Stimulated activated CD8-positive, alpha-beta memory T cell treated with anti-CD3 and anti-CD28 coated beads, Interleukin-4, amount 100 ng/mL, for 1 hour (primary cell): ENCODE results near the gene LAMA5.

Experiments used
- DNase-seq, 2 donors: peaks; one replicate each; pipeline ENCODE4 v3.0.0-alpha.2; 2020; ENCODE audit warnings: low read depth in 2 of 2, low spot score in 1 of 2

Gene LAMA5

DNA sequence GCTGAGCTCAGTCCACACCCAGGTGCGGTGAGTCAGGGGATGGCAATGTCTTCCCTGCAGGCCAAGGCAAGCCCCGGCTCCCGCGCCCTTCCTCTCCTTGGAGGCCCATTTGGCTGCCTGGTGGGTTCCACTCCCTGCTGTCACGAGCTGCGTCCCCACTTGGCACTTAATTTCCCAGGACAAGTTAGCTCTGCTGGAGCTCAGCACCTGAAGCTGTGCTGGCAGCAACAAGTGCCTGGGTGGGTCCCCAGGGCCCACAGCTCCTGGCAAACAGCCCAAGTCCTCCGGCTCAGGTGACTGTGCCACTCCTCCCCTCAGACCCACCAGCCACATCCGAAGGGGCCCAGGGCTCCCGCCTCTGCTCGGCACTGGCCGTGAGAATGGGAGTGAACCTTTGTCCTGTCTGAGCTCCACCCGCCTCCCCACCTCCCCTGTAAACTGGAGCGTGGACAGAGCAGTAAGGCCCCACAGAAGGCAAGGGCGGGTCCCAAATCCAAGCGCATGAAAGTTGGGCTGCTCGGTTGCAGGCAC is 16.9 kb downstream of the LAMA5 start:
- DNase-seq, result no peak

DNA sequence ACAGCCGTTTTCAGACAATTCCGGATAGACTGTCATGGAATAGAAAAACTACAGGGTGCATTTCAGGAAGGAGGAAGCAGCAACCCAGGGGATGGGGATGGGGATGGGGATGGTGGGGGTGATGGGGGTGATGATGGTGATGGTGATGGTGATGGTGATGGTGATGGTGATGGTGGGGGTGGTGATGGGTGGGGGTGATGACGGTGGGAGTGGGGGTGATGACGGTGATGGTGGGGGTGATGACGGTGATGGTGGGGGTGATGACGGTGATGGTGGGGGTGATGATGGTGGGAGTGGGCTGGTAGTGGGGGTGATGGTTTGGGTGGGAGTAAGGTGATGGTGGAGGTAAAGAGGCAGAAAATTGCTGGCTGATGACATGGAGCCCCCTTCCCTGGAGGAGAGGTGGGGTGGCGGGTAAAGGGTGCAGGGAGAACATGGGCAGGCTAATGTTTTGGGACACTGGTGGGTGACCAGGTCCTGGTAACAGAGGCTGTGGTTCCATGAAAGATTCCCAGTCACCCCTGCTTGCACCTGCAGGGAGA is 17.5 kb downstream of the LAMA5 start:
- no peak for DNase-seq

DNA sequence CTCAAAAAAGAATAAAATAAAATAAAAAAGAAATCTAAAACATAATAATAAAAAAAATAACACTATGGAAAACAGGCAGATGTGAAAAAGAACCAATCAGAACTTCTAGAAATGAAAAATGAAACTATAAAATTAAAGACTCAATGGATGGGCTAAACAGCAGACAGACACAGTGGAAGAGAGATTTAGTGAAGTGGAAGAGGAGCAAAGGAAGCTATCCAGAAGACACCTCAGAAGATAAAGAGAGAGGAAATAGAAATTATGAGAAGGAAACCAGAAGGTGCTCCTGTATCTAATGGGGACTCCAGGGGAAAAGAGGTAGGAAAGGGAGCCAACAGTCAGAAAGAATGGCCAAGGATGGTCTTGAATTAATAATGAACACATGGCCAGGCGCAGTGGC is 18.5 kb downstream of the LAMA5 start:
- DNase-seq, result no peak

DNA sequence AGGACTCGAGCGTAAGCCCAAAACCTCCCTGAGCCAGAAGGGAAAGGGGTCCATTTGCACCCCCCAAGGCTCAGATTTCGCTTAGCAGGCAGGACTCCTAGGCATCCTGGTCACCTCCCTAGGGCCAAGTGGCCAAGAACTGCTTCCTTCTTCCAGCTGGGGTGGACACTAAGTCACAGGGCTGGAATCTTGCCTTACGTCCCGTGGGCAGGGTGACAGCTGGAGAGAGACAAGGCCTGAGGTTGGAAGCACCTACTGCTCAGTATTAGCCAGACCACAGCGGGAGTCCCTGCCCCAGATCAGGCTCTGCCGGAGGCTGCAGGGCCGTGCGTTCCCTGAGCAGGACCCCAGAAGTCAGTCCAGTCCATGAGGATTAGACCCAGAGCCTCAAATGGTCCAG is 19.7 kb downstream of the LAMA5 start:
- DNase-seq, result no peak

DNA sequence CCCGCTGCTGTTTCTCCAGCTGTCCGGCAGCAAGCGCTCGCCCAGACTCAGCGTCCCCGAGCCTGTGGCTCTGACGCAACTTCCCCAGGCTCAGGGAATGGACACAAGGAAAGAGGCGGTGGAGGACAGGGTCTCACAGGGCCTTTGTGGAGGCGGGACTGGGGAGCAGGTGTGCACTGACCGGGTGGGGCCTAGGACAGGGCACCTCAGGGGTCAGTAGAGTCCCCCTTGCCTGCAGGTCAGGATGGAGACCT is 20.0 kb downstream of the LAMA5 start:
- no peak for DNase-seq

DNA sequence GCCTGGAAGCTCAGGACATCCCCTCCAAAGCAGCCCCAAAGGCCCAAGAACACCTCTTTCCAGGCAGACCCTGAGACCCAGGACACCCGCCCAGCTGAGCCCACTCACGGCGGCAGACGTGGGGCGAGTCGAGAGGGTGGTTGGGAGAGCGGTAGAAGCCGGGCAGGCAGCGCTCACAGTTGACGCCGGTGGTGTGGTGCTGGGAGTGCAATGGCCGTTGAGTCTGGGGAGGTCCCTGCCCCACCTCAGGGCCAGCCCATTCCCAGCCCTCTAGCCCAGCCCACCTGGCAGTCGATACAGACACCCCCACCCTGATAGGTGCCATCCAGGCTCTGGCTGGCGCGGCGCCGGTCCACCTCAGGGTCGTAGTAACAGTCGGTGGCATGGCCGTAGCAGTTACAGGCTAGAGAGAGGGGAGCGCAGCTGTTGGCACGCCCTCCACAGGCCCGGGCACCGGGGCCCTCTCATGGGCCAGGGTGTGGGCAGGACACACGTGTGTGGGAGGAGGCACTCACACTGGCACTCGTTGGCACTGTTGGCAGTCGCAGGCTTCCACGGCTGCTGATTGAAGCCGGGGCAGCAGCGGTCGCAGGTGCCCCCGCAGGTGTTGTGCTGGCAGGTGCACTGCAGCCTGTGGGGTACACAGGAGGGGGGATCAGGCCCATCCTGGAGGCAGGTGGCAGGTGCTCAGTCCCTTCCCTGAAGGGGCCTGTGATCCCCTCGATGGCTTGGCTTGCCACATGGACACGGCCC is 20.5 kb downstream of the LAMA5 start:
- no peak for DNase-seq

DNA sequence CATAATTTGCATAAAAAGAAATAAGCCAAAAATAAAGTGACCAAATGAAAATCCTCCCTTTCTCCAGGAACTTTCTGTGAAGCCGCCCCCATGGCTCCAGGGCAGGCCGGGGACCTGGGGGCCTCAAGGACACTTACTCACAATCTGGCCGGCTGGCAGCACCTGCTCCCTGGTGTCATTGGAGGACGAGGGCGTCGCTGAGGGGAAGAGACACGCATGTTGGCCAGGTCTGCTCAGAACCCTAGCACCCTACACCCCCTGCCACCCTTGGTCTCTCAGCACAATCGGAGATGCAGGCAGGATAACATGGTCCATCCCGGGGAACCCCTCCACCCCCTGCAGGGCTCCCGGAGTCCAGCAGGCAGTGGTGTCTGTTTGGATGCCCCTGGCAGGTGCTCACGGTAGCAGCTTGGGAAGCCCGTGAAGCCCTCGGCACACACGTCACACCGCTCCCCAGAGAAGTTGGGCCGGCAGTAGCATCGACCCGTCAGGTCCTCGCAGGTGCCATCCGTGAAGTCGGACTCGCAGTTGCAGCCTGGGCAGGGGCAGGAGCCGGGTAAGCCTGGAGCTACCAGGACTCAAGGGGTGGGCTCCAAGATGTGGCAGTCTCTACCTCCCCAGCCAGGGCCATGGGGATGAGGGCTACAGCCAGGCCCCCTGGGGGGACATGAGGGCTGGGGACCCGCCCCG is 21.3 kb downstream of the LAMA5 start:
- no peak for DNase-seq

DNA sequence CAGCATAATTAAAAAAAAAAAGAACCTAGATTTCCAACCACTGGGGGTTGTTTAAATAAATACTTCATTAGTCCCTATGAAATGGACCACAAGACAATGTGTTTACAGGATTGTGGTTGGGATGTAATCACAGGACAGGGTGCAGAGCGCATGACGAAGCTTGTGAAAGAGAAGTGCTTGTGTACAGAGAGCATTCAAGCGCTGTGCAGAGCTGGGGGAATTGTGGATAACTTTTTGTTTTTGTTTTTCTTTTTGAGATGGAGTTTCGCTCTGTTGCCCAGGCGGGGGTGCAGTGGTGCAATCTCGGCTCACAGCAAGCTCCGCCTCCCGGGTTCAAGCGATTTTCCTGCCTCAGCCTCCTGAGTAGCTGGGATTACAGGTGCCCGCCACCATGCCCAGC is 22.3 kb downstream of the LAMA5 start:
- DNase-seq, result no peak

DNA sequence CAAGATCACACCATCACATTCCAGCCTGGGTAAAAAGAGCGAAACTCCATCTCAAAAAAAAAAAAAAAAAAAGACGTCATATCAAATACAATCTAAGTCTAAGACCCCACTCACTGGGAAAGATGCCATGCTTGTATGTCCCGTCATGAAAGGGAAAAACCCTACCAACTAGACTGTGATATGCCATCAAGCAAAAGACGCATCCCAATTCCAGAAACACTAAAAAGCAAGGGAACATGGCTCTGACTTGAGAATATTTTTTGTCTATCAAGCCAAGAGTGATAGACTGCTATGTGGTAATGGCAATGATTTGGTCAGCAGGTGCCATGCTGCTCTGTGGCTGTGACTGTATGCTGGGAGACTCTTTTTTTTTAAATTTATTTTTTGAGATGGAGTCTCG is 23.0 kb downstream of the LAMA5 start:
- DNase-seq, result no peak

DNA sequence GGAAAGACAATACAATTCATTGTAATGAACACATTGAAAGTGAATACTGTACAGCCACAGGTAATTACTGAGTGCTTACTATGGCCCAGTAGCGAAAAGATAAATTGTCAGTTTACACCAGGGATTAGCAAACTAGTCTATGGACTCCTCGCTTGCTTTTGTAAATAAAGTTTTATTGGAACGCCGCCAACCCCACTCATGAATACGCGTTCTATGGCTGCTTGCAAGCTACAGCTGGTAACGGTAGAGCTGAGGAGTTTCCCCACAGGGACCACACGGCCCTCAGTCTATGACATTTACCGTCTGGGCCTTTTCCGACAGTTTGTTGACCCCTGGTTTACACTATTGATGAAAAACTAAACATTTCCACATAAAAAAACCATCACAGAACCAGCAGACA is 24.2 kb downstream of the LAMA5 start:
- no peak for DNase-seq

DNA sequence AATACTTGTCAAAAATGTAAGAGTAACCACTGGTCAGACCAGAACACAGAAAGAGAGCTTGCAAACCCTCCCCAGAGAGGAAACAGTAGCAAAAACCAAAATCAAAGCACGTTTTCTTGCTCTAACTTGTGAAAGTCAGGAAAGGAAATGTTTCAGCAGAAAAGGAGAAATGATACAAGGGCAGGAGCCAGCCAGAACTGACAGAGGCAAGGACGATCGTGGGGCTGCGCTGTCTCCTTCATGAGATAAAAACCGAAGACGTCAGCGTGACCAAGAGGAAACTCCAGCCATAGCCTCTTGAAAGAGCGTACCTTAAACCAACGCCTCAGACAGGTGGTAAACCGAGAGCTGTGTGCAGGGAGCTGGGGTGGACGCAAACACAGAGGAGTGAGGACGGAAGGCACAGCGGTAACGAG is 27.5 kb downstream of the LAMA5 start:
- DNase-seq, result no peak

DNA sequence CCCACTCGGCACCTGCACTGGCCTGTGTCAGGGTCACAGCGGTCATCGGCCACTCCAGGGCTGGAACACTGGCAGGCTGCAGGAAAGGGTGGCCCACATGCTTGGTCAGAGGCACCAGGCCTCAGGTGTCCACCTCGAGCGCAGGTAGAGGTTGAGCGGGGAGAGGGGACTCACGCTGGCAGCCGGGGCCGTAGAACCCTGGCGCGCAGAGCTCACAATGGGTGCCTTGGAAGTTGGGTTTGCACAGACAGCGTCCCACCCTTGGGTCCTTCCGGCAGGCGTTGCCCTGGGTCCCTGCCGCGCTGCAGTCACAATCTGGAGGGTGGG is 28.9 kb downstream of the LAMA5 start:
- DNase-seq, result no peak

DNA sequence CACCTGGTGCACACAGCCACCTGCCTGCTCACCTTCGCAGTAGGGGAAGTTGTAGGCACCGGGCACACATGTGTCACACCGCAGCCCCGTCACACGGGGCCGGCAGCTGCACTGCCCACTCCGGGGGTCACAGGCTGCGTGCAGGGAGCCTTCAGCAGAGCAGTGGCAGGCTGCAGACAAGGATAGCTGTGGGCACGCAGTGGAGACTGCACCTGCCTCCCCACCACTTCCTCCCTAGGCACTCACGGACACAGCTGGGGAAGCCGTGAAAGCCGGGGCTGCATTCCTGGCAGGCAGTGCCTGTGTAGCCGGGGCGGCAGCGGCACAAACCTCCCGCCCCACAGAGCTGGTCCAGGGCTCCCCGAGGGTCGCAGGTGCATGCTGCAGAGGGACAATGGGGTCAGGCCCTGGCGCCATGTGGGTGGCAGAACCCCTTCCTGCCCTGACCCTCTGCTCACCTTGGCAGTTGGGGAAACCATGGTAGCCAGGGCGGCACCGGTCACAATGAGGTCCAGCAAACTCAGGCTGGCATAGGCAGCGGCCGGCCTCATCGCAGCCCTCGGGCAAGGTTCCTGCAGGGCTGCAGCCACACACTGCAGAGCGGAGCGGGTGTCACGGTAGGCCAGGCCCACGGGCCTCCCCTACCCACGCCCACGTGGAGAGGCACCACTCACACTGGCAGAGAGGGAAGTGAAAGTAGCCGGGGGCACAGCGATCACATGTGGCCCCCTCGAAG is 29.4 kb downstream of the LAMA5 start:
- no peak for DNase-seq

DNA sequence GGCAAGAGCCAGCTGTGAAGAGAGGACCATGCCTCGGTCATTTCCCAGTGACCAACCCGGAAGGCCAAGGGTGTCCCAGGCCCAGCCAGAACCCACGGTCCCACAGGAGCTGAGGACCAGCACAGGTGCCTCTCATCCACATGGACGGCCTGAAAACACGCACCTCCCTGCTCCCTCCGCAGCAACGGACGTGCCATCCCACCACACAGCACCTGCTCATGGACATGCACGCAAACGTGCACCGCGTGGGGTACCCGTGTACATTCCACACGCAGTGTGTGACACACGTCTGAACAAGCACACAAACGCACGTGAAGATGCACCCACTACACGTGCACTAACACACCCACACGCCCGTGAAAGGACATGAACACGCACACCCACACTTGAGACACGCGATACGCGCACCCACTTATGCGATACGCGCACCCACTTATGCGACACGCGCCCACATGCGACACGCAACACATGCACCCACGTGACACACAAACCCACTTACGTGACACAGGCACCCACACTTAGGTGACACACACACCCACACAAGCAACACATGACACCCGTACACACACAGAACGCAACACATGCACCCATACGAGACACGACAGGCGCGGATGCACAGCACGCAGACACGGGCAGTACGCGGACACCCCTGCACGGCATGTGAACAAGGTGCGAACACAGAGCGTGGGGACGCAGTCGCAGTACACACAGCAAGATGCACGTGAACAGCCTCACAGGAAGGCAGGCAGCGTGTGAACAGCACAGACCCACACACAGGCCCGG is 30.1 kb downstream of the LAMA5 start:
- DNase-seq, result no peak

DNA sequence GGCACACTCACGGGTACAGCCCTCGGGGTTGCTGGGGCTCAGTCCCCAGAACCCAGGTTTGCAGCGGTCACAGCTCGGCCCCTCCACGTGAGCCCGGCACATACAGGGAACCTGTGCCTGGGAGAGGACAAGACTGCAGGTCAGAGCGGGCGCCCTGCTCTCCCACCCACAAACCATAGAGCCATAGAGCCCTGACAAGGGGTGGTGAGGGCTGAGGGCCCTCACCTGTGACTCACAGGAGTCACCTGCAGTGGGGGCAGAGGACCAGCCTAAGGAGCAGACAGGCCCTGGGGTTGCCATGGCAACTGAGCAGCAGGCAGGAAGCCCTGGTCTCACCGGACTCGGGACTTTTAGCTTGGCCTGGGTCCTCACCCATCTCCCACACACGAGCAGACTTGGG is 30.8 kb downstream of the LAMA5 start:
- no peak for DNase-seq

DNA sequence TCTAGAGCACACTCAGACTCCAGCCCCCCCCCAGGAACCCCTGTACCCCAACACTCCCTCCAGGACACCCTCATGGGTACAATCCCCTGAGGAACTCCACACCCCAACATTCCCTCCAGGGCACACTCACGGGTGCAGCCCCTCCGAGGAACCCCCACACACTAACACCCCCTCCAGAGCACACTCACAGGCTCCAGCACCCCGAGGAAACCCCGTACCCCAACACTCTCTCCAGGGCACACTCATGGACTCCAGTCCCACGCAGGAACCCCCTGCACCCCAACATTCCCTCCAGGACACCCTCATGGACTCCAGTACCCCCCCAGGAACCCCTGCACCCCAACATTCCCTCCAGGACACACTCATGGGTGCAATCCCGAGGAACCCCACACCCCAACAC is 31.6 kb downstream of the LAMA5 start:
- DNase-seq, result no peak

DNA sequence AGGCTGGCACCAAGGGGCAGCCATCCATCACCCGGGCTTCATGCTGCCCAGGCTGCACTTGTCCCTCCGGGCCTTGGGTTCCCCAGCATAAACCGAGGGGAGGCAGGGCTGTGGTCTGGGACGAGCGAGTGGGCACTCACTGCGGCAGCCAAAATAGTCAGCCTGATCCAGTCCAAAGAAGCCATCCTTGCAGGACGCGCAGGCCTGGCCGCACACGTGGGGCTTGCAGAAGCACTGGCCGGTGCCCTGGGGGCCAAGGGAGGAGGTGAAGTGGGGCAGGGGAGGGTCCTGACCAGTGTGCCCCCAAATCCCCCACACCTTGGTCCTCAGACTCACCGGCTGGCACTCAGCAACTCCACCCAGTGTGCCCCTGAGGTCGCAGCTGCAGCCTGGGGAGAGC is 32.2 kb downstream of the LAMA5 start:
- no peak for DNase-seq

DNA sequence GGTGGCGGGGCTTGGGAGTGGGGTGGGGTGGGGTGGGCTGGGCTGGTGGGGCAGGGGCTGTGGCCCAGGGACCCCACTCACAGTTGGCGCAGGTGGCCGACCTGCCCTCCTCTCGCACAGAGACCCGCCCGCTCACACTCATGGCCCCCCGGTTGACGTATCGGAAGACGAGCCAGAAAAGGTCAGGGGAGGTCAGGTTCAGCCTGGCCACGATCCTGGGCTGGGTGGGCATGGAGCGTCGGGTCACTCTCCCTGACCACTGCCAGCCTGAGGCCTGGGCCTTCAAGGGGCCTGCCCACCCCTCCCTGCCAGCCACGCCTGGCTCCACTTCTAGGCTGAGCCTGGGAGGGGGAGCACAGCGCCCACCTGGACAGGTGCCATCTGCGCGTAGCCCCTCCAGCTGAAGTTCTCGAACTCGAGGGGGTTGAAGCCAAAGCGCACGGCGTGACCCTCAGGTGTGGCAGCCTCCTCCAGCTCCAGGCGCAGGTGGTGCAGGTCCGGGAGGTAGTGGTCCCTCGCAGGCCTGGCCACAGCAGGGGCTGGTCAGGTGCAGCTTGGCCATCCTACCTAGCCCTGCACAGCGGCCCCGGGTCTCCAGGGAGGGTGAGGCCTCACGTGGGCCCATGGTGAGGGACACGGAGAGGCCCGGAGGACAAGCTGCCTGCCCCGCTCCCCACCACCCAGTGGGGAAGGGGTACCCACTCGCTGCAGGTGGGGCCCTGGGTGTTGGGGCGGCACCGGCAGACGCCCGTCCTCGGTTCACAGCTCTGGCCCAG is 33.1 kb downstream of the LAMA5 start:
- no peak for DNase-seq

DNA sequence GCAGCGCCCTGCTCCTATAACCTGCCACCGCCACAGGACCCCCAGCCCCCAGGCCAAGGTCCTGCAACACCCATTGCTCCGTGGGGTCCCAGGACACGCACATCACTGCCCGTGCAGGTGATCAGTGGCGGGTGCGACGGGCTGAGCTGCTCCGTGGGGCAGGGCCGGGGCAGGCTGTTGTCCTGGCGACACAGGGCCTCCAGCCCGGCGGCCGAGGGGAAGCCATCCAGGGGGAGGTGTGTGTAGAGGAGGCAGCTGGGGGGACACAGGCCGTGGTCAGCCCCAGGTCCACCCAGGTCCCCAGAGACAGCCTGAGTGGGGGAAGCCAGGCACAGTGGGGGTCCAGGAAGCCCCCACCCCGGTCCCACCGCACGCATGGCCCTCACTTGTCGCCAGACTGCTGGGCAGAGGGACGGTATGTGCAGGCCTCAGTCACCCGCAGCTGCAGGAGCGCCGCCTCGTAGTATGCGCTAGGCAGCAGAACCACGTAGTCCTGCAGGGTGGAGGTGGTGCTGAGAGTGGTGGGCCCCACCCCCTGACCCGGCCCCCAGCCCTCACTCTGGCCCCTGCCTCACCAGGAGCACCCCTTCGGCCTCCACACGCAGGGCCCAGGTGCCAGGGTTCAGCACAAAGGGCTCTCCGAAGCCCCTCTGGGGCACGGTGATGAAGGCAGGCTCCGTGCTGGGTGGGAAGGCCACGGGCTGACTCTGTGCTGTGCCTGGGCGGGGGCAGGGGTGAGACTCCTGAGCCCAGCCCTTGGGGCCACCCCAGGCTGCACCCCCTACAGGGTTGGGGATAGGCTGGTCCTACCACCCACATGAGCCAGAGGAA is 33.9 kb downstream of the LAMA5 start:
- DNase-seq, result no peak

DNA sequence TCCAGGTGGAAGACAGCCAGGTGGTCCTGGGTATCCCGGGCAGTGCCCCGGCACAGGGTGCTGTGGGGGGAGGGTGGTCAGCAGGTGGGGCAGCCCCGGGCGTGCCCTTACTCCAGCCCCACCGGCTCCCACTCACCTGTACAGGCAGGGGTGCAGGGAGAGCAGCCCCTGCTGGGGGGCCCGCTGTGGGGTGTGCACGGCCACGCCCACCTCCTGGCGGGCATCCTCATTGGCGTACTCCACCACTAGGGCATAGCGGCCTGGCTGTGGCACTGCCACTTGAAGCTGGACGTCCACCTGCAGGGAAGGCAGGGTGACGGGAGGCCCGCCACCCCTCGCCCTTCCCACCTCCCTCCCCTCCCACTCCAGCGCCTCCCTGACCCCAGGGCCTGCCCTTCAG is 34.7 kb downstream of the LAMA5 start:
- no peak for DNase-seq
